SK-N-MC (cell line): ENCODE data around the gene FGF2.

Source experiments
- EZH2 ChIP-seq: fragments of 200-600 bp; sonication (generic); IDR thresholded peaks from one replicate; pipeline ENCODE4 v1.6.1; 2017; ENCODE audit warnings: antibody characterized with exemption
- FOXP2 ChIP-seq: optimal IDR thresholded peaks from 2 replicates; pipeline ENCODE3; 2011; ENCODE audit warnings: mild to moderate bottlenecking, moderate library complexity; ENCODE audit not compliant: insufficient read depth; ENCODE audit errors: extremely low read length, control extremely low read depth
- POLR2AphosphoS5 ChIP-seq: IDR thresholded peaks from 2 replicates; pipeline ENCODE4 v1.6.1; 2012; ENCODE audit warnings: mild to moderate bottlenecking, low read depth, low read length, borderline replicate concordance

DNA sequence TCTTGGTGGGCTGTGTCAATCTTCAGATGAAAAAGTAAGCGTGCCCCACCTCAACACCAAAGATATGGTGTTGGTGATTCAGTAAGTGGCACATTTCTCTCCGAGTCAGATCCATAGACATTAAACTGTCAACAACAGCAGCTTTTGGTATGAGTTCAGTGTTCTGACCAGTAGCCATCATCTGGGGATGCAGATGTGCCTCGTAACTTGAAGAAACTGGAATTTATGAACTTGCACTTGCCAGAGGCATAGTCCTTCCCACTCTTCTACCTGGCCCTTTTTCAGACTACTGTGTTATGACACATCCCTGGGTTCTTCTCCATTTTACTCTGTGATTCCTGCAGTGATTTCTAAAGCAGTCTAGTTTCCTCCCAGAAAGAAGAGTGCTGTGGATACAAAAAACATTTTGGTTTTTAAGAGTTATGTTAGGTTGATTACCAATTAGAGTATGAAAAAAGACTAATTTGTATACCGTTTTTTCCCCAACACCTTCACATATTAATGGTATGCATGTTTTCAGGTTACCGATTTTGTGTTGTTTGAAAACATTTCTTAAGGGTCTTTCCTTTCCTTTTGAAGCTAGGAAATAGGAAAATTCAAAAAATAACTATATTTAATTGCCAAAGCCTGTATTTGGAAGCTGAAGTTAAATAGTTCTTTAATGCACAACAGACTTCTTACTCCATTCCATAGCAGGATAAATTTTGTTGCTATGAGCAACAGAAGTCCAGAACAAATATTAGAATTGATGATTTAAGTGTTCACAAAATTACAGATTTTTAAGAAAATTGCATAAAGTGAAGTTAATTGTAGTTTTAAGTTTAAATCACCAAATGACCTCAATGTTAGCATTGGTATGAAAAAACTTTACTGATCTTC is 56.5 kb downstream of the FGF2 start:
- TF ChIP-seq EZH2 (no peak), POLR2AphosphoS5 (no peak), FOXP2 (no peak)
